Naive B cell (primary cell): Measurements from ENCODE around the gene OR1A2. TPM values are rescaled to one million over a fixed set of nuclear protein-coding genes. Genes with fewer than 3 reads are reported as not detected.
"Not testable (repeated sequence)": the region's sequence is repeated elsewhere in the genome, so short reads cannot be mapped to it uniquely, and the experiment has no call there.

ENCODE experiments used
- ATAC-seq, 2 donors: fragments of 150-1000 bp; cut with Tn5 transposase; 2 replicates each; pipeline ENCODE4 v1.10.0; 2021; ENCODE audit warnings: low read depth in 2 of 2, mild to moderate bottlenecking in 2 of 2, moderate library complexity in 2 of 2
- DNase-seq: peaks from one replicate; pipeline ENCODE4 v3.0.0; 2022
- H3K27ac Mint-ChIP-seq, 6 donors: one replicate each; pipeline ENCODE4 v1.8.0; 2020 to 2022; ENCODE audit warnings: mild to moderate bottlenecking in 6 of 6, mixed read lengths in 6 of 6, moderate library complexity in 5 of 6, inconsistent platforms in 2 of 6
- H3K27me3 Mint-ChIP-seq, 3 donors: one replicate each; pipeline ENCODE4 v1.8.0; 2021 to 2022; ENCODE audit warnings: mixed read lengths in 3 of 3, mild to moderate bottlenecking in 1 of 3
- H3K36me3 Mint-ChIP-seq, 2 donors: one replicate each; pipeline ENCODE4 v1.8.0; 2020 to 2022; ENCODE audit warnings: mixed read lengths in 2 of 2, inconsistent platforms in 1 of 2, mild to moderate bottlenecking in 1 of 2
- H3K4me1 Mint-ChIP-seq, 3 donors: one replicate each; pipeline ENCODE4 v1.8.0; 2020 to 2022; ENCODE audit warnings: mixed read lengths in 3 of 3, inconsistent platforms in 1 of 3, mild to moderate bottlenecking in 1 of 3, moderate library complexity in 1 of 3
- H3K4me3 Mint-ChIP-seq, 8 donors: one replicate each; pipeline ENCODE4 v1.8.0; 2020 to 2022; ENCODE audit warnings: mild to moderate bottlenecking in 8 of 8, mixed read lengths in 8 of 8, moderate library complexity in 8 of 8, inconsistent platforms in 2 of 8
- H3K9me3 Mint-ChIP-seq, 7 donors: one replicate each; pipeline ENCODE4 v1.8.0; 2020 to 2022; ENCODE audit warnings: mixed read lengths in 7 of 7, mild to moderate bottlenecking in 5 of 7, inconsistent platforms in 2 of 7, moderate library complexity in 1 of 7
- polyA plus RNA-seq, 6 donors: library from polyadenylated mRNA; unstranded; fragments of 300-500 nt; fragmentation: Illumina TruSeq; gene quantifications; one replicate each; pipeline ENCODE4 v1.2.3, GENCODE V29; 2021; ENCODE audit warnings: low read depth in 6 of 6

Gene OR1A2
- not detected for polyA plus RNA-seq

GRCh38 chr17:3197219-3197618, at the start of gene OR1A2:
TSS of gene OR1A2 (plus strand) at chr17:3197519. CDS start at chr17:3197519, 0 bp downstream.
- DNase-seq (no peak), ATAC-seq (no peak)
- Mint-ChIP-seq H3K27ac (no peak within 1 kb of the TSS), H3K36me3 (peaks cover 0 to 16% of the 10 kb centered on the region in 2 donors), H3K4me1 (no peaks in the 10 kb centered on the region), H3K9me3 (peaks cover 9 to 23% (median 17%) of the 10 kb centered on the region in 7 donors), H3K4me3 (no peak within 1 kb of the TSS), H3K27me3 (peaks cover 23 to 39% (median 37%) of the 10 kb centered on the region in 3 donors)

- Mint-ChIP-seq H3K36me3 (peaks cover 0 to 9% of the 10 kb centered on the region in 2 donors), H3K27me3 (peaks cover 18 to 24% (median 21%) of the 10 kb centered on the region in 3 donors), H3K9me3 (peaks cover 4 to 21% (median 13%) of the 10 kb centered on the region in 7 donors), H3K27ac (peak overlapping the region in 3 of 6 donors; percentile 3 to 83 (median 17)), H3K4me3 (peak overlapping the region in 5 of 8 donors; percentile 7 to 75 (median 51)), H3K4me1 (peaks cover 14 to 24% (median 15%) of the 10 kb centered on the region in 3 donors)
- DNase-seq (peak; percentile 29), ATAC-seq (peak; percentile 64 to 72)
Measured at GRCh38 chr17:3157218-3157617, 40.1 kb upstream of the OR1A2 start.

- H3K27ac Mint-ChIP-seq = peak overlapping the region; percentile 60 to 95 (median 82)
- DNase-seq (peak; percentile 59), ATAC-seq (peak; percentile 99)
- peaks cover 2 to 11% (median 8%) of the 10 kb centered on the region in 7 donors for H3K9me3 Mint-ChIP-seq
- peaks cover 4 to 15% (median 9%) of the 10 kb centered on the region in 3 donors for H3K27me3 Mint-ChIP-seq
- H3K4me3 Mint-ChIP-seq = peak overlapping the region in 6 of 8 donors; percentile 1 to 73 (median 53)
- peaks cover 13 to 21% (median 20%) of the 10 kb centered on the region in 3 donors for H3K4me1 Mint-ChIP-seq
- peaks cover 0 to 8% of the 10 kb centered on the region in 2 donors for H3K36me3 Mint-ChIP-seq
Measured at GRCh38 chr17:3167574-3167973, 29.7 kb upstream of the OR1A2 start.

GRCh38 chr17:3189961-3190360, 7.4 kb upstream of the OR1A2 start:
- H3K36me3 Mint-ChIP-seq = no peaks in the 10 kb centered on the region
- H3K9me3 Mint-ChIP-seq = peaks cover 0 to 3% (median 0%) of the 10 kb centered on the region in 7 donors
- no peak overlapping the region for H3K27ac Mint-ChIP-seq
- H3K4me1 Mint-ChIP-seq = no peaks in the 10 kb centered on the region
- H3K27me3 Mint-ChIP-seq = peaks cover 9 to 25% (median 15%) of the 10 kb centered on the region in 3 donors
- DNase-seq (no peak), ATAC-seq (no peak)
- no peak overlapping the region for H3K4me3 Mint-ChIP-seq

- Mint-ChIP-seq H3K27ac (peak within 1 kb of the TSS in 1 of 6 donors; percentile 30), H3K36me3 (peaks cover 0 to 7% of the 10 kb centered on the region in 2 donors), H3K4me1 (no peaks in the 10 kb centered on the region), H3K27me3 (peaks cover 4 to 35% (median 31%) of the 10 kb centered on the region in 3 donors), H3K4me3 (no peak within 1 kb of the TSS), H3K9me3 (peaks cover 0 to 27% (median 13%) of the 10 kb centered on the region in 7 donors)
- DNase-seq (no peak), ATAC-seq (no peak)
Measured at GRCh38 chr17:3207367-3207766, 10.0 kb downstream of the OR1A2 start, which contains the start of gene OR1A1. TSS of gene OR1A1 (plus strand) at chr17:3207667. CDS start at chr17:3215621, 7,954 bp downstream.

- ATAC-seq = no peak
- no peak for DNase-seq
- Mint-ChIP-seq H3K4me3 (no peak overlapping the region), H3K27me3 (peaks cover 8 to 43% (median 35%) of the 10 kb centered on the region in 3 donors), H3K9me3 (peaks cover under 1 to 18% (median 8%) of the 10 kb centered on the region in 7 donors), H3K4me1 (peaks cover 0 to 5% (median 0%) of the 10 kb centered on the region in 3 donors), H3K27ac (no peak overlapping the region), H3K36me3 (peaks cover 0 to 12% of the 10 kb centered on the region in 2 donors)
Measured at GRCh38 chr17:3208484-3208883, 11.2 kb downstream of the OR1A2 start.

GRCh38 chr17:3213001-3213400, 15.7 kb downstream of the OR1A2 start:
- DNase-seq (no peak), ATAC-seq (no peak)
- Mint-ChIP-seq H3K27ac (no peak overlapping the region), H3K4me1 (peaks cover 0 to 6% (median 0%) of the 10 kb centered on the region in 3 donors), H3K4me3 (no peak overlapping the region), H3K9me3 (peaks cover 4 to 9% (median 6%) of the 10 kb centered on the region in 7 donors), H3K27me3 (peaks cover 10 to 31% (median 24%) of the 10 kb centered on the region in 3 donors), H3K36me3 (peaks cover 7 to 10% of the 10 kb centered on the region in 2 donors)

- peaks cover 7 to 16% of the 10 kb centered on the region in 2 donors for H3K36me3 Mint-ChIP-seq
- peaks cover 0 to 6% (median 0%) of the 10 kb centered on the region in 3 donors for H3K4me1 Mint-ChIP-seq
- peaks cover 4 to 15% (median 9%) of the 10 kb centered on the region in 7 donors for H3K9me3 Mint-ChIP-seq
- peaks cover 10 to 31% (median 28%) of the 10 kb centered on the region in 3 donors for H3K27me3 Mint-ChIP-seq
- no peak for ATAC-seq
- no peak overlapping the region for H3K27ac Mint-ChIP-seq
- DNase-seq = no peak
- no peak overlapping the region for H3K4me3 Mint-ChIP-seq
Measured at GRCh38 chr17:3213587-3213986, 16.3 kb downstream of the OR1A2 start.

GRCh38 chr17:3219978-3220377, 22.7 kb downstream of the OR1A2 start:
- Mint-ChIP-seq H3K9me3 (peaks cover 4 to 34% (median 21%) of the 10 kb centered on the region in 7 donors), H3K27me3 (peaks cover 3 to 26% (median 20%) of the 10 kb centered on the region in 3 donors), H3K4me1 (peaks cover 11 to 25% (median 24%) of the 10 kb centered on the region in 3 donors), H3K36me3 (peaks cover 0 to 16% of the 10 kb centered on the region in 2 donors)
- H3K4me3 Mint-ChIP-seq, DNase-seq, ATAC-seq, H3K27ac Mint-ChIP-seq: not testable (repeated sequence)

GRCh38 chr17:3221850-3222249, 24.5 kb downstream of the OR1A2 start:
- no peak for ATAC-seq

GRCh38 chr17:3222505-3222904, 25.2 kb downstream of the OR1A2 start:
- Mint-ChIP-seq H3K27ac (no peak overlapping the region), H3K4me3 (peak overlapping the region in 6 of 8 donors; percentile 2 to 67 (median 52))

More at GRCh38 chr17:3221850-3222249, 24.5 kb downstream of the OR1A2 start:
- Mint-ChIP-seq H3K4me3 (peak overlapping the region in 3 of 8 donors; percentile 46 to 67 (median 65)), H3K27me3 (peaks cover 10 to 22% (median 22%) of the 10 kb centered on the region in 3 donors), H3K9me3 (peaks cover 4 to 34% (median 21%) of the 10 kb centered on the region in 7 donors), H3K4me1 (peaks cover 11 to 25% (median 24%) of the 10 kb centered on the region in 3 donors), H3K27ac (peak overlapping the region in 1 of 6 donors; percentile 66), H3K36me3 (peaks cover 0 to 16% of the 10 kb centered on the region in 2 donors)
- no peak for DNase-seq

GRCh38 chr17:3224721-3225352, 27.5 kb downstream of the OR1A2 start:
- Mint-ChIP-seq H3K4me1 (peaks cover 11 to 25% (median 24%) of the 10 kb centered on the region in 3 donors), H3K27me3 (peaks cover 7 to 17% (median 16%) of the 10 kb centered on the region in 3 donors), H3K9me3 (peaks cover 0 to 19% (median 11%) of the 10 kb centered on the region in 7 donors)
- not testable (repeated sequence) for H3K27ac Mint-ChIP-seq, DNase-seq, H3K36me3 Mint-ChIP-seq, ATAC-seq, H3K4me3 Mint-ChIP-seq

More at GRCh38 chr17:3222505-3222904, 25.2 kb downstream of the OR1A2 start:
- ATAC-seq = peak in 1 of 2 donors; percentile 57
- H3K9me3 Mint-ChIP-seq = peaks cover 4 to 30% (median 20%) of the 10 kb centered on the region in 7 donors
- peaks cover 11 to 25% (median 24%) of the 10 kb centered on the region in 3 donors for H3K4me1 Mint-ChIP-seq
- peak; percentile 11 for DNase-seq
- peaks cover 7 to 22% (median 22%) of the 10 kb centered on the region in 3 donors for H3K27me3 Mint-ChIP-seq
- peaks cover 0 to 11% of the 10 kb centered on the region in 2 donors for H3K36me3 Mint-ChIP-seq

GRCh38 chr17:3232300-3232699, 35.0 kb downstream of the OR1A2 start:
- H3K27me3 Mint-ChIP-seq, H3K9me3 Mint-ChIP-seq, DNase-seq, ATAC-seq, H3K4me1 Mint-ChIP-seq, H3K36me3 Mint-ChIP-seq, H3K4me3 Mint-ChIP-seq: not testable (repeated sequence)
- H3K27ac Mint-ChIP-seq = peak overlapping the region in 1 of 6 donors; percentile 56
